ENCODE measurements around the gene TLR10. TPM values are rescaled to one million over a fixed set of nuclear protein-coding genes. Genes with fewer than 3 reads are reported as not detected.

The TLR10 gene
- total RNA-seq, 6 experiments from 2014 or later = not detected

- no peaks in the 10 kb centered on the region for H3K4me1 Mint-ChIP-seq (ENCODE audit: low read depth)
- H3K27me3 Mint-ChIP-seq (ENCODE audit: insufficient read depth) = peaks cover 24% of the 10 kb centered on the region
- no peak for DNase-seq
- TF ChIP-seq, protein P1, sequence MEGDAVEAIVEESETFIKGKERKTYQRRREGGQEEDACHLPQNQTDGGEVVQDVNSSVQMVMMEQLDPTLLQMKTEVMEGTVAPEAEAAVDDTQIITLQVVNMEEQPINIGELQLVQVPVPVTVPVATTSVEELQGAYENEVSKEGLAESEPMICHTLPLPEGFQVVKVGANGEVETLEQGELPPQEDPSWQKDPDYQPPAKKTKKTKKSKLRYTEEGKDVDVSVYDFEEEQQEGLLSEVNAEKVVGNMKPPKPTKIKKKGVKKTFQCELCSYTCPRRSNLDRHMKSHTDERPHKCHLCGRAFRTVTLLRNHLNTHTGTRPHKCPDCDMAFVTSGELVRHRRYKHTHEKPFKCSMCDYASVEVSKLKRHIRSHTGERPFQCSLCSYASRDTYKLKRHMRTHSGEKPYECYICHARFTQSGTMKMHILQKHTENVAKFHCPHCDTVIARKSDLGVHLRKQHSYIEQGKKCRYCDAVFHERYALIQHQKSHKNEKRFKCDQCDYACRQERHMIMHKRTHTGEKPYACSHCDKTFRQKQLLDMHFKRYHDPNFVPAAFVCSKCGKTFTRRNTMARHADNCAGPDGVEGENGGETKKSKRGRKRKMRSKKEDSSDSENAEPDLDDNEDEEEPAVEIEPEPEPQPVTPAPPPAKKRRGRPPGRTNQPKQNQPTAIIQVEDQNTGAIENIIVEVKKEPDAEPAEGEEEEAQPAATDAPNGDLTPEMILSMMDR (IDR thresholded peaks at IDR 0.05) = no peak
- no peaks in the 10 kb centered on the region for H3K9me3 Mint-ChIP-seq
- H3K27ac Mint-ChIP-seq = no peak overlapping the region
- H3K36me3 Mint-ChIP-seq (ENCODE audit: low read depth) = no peaks in the 10 kb centered on the region
- H3K4me3 Mint-ChIP-seq = no peak overlapping the region
Measured at GRCh38 chr4:38795087-38795486, 12.3 kb upstream of the TLR10 start.

GRCh38 chr4:38794051-38794450 lies 11.3 kb upstream of the TLR10 start:
- H3K27me3 Mint-ChIP-seq (ENCODE audit: insufficient read depth) = peaks cover 26% of the 10 kb centered on the region
- no peak for DNase-seq
- TF ChIP-seq, protein P1 (IDR thresholded peaks at IDR 0.05) = no peak
- H3K4me3 Mint-ChIP-seq = no peak overlapping the region
- H3K9me3 Mint-ChIP-seq = no peaks in the 10 kb centered on the region
- H3K27ac Mint-ChIP-seq = no peak overlapping the region
- no peaks in the 10 kb centered on the region for H3K4me1 Mint-ChIP-seq (ENCODE audit: low read depth)
- no peaks in the 10 kb centered on the region for H3K36me3 Mint-ChIP-seq (ENCODE audit: low read depth)

DNA sequence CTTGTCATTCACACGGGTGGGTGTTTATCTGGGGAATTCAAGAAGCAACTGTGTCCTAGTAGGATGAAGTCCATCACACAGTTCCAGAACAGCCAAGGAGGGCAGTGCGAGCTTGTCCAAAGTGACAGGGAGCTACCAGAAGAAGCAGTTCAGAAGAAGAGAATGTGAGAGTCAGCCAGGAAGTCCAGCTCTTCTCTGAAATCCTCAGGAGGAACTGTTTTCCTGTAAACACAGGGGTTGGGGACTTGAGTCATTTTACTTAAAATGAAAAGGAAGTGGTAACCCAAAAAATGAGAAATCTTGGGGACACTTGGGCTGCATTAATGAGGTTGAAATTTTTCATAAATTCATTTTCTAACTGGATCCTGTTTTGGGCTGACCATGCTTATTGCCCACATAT lies 8.2 kb upstream of the TLR10 start:
- H3K9me3 Mint-ChIP-seq = no peaks in the 10 kb centered on the region
- H3K36me3 Mint-ChIP-seq (ENCODE audit: low read depth) = no peaks in the 10 kb centered on the region
- TF ChIP-seq, protein P1 (IDR thresholded peaks at IDR 0.05) = no peak
- H3K4me1 Mint-ChIP-seq (ENCODE audit: low read depth) = no peaks in the 10 kb centered on the region
- H3K27ac Mint-ChIP-seq = no peak overlapping the region
- H3K4me3 Mint-ChIP-seq = no peak overlapping the region
- H3K27me3 Mint-ChIP-seq (ENCODE audit: insufficient read depth) = peaks cover 23% of the 10 kb centered on the region
- DNase-seq = no peak

GRCh38 chr4:38788317-38788716 lies 5.5 kb upstream of the TLR10 start:
- Mint-ChIP-seq H3K4me3 (no peak overlapping the region), H3K9me3 (no peaks in the 10 kb centered on the region), H3K4me1 (ENCODE audit: low read depth) (no peaks in the 10 kb centered on the region), H3K27me3 (ENCODE audit: insufficient read depth) (peaks cover 24% of the 10 kb centered on the region), H3K27ac (no peak overlapping the region), H3K36me3 (ENCODE audit: low read depth) (no peaks in the 10 kb centered on the region)
- TF ChIP-seq, protein P1 (IDR thresholded peaks at IDR 0.05) = no peak
- DNase-seq = no peak

- no peak for DNase-seq
- H3K27ac Mint-ChIP-seq = no peak overlapping the region
- TF ChIP-seq, protein P1 (IDR thresholded peaks at IDR 0.05) = no peak
- H3K9me3 Mint-ChIP-seq = no peaks in the 10 kb centered on the region
- H3K27me3 Mint-ChIP-seq (ENCODE audit: insufficient read depth) = peaks cover 24% of the 10 kb centered on the region
- H3K36me3 Mint-ChIP-seq (ENCODE audit: low read depth) = no peaks in the 10 kb centered on the region
- H3K4me3 Mint-ChIP-seq = no peak overlapping the region
- no peaks in the 10 kb centered on the region for H3K4me1 Mint-ChIP-seq (ENCODE audit: low read depth)
Measured at GRCh38 chr4:38787693-38788092, 4.9 kb upstream of the TLR10 start.

GRCh38 chr4:38785901-38786402 lies 3.2 kb upstream of the TLR10 start:
- H3K27ac Mint-ChIP-seq = no peak overlapping the region
- no peaks in the 10 kb centered on the region for H3K36me3 Mint-ChIP-seq (ENCODE audit: low read depth)
- DNase-seq = no peak
- H3K27me3 Mint-ChIP-seq (ENCODE audit: insufficient read depth) = peaks cover 20% of the 10 kb centered on the region
- TF ChIP-seq, protein P1 (IDR thresholded peaks at IDR 0.05) = no peak
- H3K4me3 Mint-ChIP-seq = no peak overlapping the region
- no peaks in the 10 kb centered on the region for H3K9me3 Mint-ChIP-seq
- H3K4me1 Mint-ChIP-seq (ENCODE audit: low read depth) = no peaks in the 10 kb centered on the region

Data from HFFc6 (cell line).